Skin of body (tissue), 2 donors: Measurements from ENCODE around the gene HBD. TPM values are rescaled to one million over a fixed set of nuclear protein-coding genes. Genes with fewer than 3 reads are reported as not detected.

Source experiments
- DNase-seq: peaks from one replicate; lab custom pipeline; 2025; lab: John Stamatoyannopoulos, UW
- total RNA-seq: library from RNA; depleted of rRNA; stranded (reverse); fragments of >200 nt; gene quantifications from one replicate; pipeline ENCODE4 v1.2.3, GENCODE V29; 2014

Gene HBD
- total RNA-seq, 1 donor from 2014 or later = not detected

- DNase-seq = no peak
Observed at GRCh38 chr11:5188201-5188600, 46.1 kb downstream of the HBD start.

Other genes with a start within 250 kb of the HBD start
- not detected for gene OR51L1, start 239.6 kb downstream of the HBD start, total RNA-seq
- not detected for gene OR52J3, start 188.0 kb downstream of the HBD start, total RNA-seq
- not detected for gene OR52E2, start 174.9 kb downstream of the HBD start, total RNA-seq
- gene OR52E1, start 164.9 kb downstream of the HBD start, total RNA-seq = not detected
- gene OR52A5, start 96.1 kb downstream of the HBD start, total RNA-seq = not detected
- gene OR52A1, start 79.7 kb downstream of the HBD start, total RNA-seq = not detected
- not detected for gene OR51V1, start 33.8 kb downstream of the HBD start, total RNA-seq
- gene HBB, start 7.4 kb downstream of the HBD start, total RNA-seq = 2,108 TPM
- 299 TPM for gene HBG1, start 15.4 kb upstream of the HBD start, total RNA-seq
- gene HBG2, start 20.3 kb upstream of the HBD start, total RNA-seq = 12,811 TPM
- 27.0 TPM for gene HBE1, start 35.5 kb upstream of the HBD start, total RNA-seq
- gene OR51B4, start 67.5 kb upstream of the HBD start, total RNA-seq = not detected
- 0.59 TPM for gene OR51B2, start 89.8 kb upstream of the HBD start, total RNA-seq
- gene OR51B5, start 109.0 kb upstream of the HBD start, total RNA-seq = 0.30 TPM
- gene OR51B6, start 117.0 kb upstream of the HBD start, total RNA-seq = not detected
- gene OR51M1, start 149.3 kb upstream of the HBD start, total RNA-seq = not detected
- not detected for gene OR51Q1, start 187.6 kb upstream of the HBD start, total RNA-seq
- gene OR51I1, start 207.0 kb upstream of the HBD start, total RNA-seq = 0.59 TPM
- not detected for gene OR51I2, start 214.8 kb upstream of the HBD start, total RNA-seq